GM19238 (cell line): ENCODE results near the gene WDR45B.

Experiments
- DNase-seq: peaks from one replicate; pipeline ENCODE4 v3.0.0; 2011; ENCODE audit warnings: low spot score; ENCODE audit not compliant: insufficient read length

The WDR45B gene

DNA sequence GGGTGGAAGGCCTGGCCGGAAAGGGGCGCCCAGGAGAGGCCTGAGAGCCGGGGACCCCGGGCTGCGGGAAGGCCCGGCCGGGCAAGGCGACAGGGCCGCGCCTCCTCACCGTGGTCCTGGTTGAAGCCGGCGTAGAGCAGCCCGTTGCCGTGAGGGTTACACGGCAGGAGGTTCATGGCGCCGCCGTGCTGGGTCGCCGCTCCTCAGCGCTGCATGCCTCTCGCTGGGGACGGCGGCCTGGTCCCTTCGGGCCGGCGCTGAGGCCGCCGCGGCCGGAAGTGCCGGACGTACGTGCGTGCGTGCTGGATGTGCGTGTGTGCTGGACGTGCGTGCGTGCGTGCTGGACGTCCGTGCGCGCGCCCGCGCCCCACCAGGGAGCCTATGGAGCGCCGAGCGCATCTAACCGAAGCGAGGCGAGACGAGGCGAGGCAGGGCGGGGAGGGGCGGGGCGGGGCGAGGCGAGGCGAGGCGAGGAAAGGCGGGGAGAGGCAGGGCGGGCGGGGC is at the start of gene WDR45B:
Gene WDR45B, minus strand, starts transcription at position 280 of the 504 bp plus-strand sequence. Its CDS starts 104 bp downstream, at position 176.
- DNase-seq, result peak; percentile 98

DNA sequence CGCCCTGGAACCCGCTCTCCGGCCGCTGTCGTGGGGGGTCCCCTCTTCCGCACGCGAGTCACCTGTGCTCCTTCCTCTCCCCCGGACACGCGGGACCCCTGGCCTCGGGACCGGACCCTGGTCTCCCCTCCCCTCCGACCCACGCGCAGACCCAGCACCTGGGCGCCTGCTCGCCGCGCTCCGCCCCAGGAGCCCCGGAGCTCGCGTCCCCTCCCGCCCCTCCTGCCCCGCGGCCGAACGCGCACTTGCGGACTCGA is 49.5 kb upstream of the WDR45B start:
- DNase-seq, result no peak

DNA sequence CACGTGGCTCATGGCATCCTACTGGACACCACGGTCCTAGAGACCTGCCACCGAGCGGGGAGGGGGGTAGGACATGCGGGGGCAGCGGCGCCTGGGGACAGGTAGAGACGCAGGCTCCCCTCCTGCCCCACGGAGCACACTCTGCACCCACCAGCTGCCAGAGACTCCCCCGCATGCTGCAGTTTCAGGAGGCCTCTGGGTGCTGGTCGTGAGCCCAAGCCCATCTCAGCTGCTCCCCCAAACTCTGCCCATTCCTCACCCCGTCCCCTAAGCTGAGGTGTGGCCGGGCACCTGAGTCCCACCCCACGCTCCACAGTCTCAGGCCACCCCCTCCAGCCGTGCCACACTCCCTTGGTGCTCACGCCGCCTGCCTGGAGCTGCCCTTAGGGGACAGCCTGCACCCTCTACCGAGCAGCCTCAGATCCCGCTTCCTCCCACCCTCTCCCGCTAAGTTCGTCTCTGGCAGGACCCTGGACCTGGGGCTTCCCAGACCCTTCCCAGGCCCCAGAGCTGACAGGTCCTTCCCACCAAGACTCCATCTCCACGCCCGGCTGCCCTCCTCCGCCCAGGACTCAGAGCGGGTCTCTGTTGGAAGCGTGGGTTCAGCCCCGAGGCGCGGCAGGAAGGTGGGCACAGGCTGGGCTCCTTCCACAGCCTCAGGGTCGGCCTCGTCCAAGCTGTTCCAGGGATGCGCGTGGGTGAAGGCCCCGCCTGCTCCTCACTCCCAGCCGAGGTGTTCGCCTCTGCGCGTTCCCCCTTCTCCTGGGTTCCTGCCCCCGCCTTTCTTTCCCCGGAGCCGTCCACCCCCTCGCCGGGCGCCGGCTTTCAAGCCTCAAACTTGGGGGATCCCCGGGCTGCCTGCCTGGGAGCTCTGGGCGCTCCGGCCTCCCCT is 48.9 kb upstream of the WDR45B start:
- no peak for DNase-seq

DNA sequence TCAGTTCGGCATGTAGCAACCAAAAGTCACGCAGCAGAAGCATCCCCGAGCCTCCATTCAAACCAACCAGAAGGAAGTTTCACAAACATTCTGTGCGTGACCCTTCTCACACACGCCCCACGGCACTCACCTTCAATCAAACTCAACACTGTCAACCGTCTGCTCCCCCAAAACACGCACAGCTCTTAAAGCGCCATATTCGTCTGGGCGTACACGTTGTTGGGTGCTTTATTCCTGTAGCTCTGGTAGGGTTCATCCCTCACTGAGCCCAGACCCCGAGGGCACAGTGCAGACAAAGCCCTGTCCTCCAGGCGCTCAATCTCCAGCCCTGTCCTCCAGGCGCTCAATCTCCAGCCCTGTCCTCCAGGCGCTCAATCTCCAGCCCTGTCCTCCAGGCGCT is 48.0 kb upstream of the WDR45B start:
- no peak for DNase-seq

GRCh38 chr17:82694647-82695046 is 46.4 kb upstream of the WDR45B start:
- no peak for DNase-seq

GRCh38 chr17:82693168-82693867 is 45.1 kb upstream of the WDR45B start:
- DNase-seq, result no peak

GRCh38 chr17:82692268-82692667 is 44.0 kb upstream of the WDR45B start:
- no peak for DNase-seq

GRCh38 chr17:82691714-82692113 is 43.5 kb upstream of the WDR45B start:
- no peak for DNase-seq

GRCh38 chr17:82690786-82691489 is 42.7 kb upstream of the WDR45B start:
- no peak for DNase-seq

DNA sequence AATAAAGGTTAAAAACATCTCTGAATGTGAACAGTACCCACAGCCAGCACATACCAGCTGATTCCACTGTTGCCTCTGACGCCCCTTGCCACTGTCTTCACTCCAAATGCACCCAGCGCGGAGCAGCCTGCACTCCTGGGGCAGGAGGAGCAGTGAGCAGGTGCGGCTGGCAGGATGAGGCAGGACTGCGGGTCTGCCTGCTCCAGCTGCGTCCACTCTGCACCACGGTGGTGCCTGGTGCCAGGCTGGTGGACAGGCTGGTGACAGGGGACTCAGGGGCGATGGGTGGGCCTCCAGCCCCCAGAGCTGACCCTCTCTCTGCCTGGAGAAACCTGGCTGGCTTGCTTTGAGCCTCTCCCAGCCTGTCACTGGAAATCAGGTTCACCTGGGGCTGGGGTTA is 40.8 kb upstream of the WDR45B start:
- DNase-seq, result no peak

DNA sequence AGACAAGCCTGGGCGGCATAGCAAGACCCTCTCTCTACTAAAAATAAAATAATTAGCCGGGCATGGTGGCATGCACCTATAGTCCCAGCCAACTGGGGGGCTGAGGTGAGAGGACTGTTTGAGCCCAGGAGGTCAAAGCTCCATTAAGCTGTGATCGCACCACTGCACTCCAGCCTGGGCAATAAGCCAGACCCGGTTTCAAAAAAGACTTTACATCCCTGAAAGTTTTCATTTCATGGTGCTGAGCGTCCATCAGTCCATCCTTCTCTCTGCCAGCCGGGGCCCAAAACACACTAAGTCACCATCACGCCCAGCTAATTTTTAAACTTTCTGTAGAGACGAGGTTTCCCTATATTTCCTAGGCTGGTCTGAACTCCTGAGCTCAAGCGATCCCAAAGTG is 39.6 kb upstream of the WDR45B start:
- DNase-seq, result no peak

DNA sequence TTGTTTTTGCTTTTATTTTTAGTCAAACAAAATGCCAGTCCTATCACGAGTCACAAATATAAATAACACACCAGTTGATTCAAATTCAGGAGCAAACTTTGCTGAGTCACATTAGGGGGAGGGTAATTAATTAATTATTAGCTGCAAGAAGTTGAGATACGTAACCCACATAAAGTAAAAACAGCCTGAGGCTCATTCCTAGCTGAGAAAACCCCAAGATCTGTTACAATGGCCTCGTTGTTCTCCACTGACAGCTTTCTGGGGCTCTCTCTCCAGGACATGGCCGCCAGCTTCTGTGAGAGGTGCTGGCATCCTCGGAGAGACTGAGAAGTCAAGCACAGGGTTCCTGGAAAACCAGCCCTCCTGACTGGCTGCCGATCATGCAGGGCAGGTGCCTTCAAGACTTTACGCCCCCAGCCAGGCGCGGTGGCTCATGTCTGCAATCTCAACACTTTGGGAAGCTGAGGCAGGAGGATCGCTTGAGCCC is 39.2 kb upstream of the WDR45B start:
- no peak for DNase-seq

DNA sequence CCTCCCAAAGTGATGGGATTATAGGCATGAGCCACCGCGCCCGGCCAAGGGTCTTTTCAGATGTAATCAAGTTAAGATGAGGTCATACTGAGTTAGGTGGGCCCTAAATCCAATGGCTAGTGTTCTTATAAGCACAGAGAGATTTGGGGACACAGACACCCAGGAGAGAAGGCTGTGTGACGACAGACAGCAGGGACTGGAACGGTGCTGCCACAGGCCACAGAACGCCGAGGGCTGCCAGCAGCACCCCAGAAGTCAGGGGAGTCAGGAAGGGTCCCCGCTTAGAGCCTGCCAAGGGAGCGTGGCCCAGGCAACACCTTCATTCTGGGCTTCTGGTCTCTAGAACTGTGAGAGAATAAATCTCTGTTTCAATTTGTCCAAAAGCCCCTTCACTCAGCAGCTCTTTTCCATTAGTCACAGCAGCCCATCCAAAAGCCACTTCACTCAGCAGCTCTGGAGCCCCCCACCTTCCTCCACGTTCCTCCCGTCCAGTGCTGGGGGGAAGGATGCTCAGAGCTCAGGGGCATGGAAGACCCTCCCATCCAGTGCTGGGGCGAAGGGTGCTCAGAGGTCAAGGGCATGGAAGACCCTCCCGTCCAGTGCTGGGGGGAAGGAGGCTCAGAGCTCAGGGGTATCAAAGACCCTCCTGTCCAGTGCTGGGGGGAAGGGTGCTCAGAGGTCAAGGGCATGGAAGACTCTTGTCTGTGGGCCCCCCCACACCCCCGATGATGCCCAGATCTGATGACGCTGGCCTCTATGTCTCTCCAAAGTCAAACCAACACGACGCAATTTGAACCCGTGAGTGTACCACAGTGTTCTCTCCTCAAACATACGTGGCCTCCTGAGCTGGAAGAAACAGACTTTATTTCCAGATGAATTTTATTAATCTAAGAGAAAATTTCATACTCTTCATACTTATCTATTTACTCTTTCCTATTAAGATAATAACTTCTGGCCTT is 38.4 kb upstream of the WDR45B start:
- no peak for DNase-seq

- no peak for DNase-seq
Measured at GRCh38 chr17:82685291-82685690, 37.0 kb upstream of the WDR45B start.

DNA sequence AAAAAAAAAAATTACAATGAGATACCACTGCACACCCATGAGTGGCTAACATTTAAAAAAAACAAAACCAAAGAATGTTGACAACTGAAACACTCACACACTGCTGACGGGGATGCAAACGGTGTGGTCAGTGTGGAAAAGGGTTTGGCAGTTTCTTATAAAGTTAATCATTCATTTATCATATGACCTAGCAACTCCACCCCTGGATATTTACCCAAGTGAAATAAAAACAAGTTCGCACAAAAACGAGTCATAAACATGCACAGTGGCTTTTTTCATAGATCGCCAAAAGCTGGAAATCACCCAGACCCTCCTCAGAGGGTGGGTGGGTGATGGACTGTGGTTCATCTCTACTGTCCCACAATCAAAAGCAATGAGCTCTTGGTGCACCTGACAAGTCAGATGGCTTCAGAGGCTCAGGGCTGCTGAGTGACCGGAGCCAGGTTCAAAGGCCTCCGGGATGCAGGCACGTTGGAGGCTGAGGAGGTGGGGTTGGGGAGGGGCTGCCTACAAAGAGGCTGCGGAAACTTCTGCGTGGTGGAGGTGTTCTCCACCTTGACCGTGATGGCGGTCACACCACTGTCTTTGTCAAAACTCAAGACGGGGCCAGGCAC is 36.1 kb upstream of the WDR45B start:
- DNase-seq, result no peak

GRCh38 chr17:82683534-82683933 is 35.3 kb upstream of the WDR45B start:
- DNase-seq, result no peak

DNA sequence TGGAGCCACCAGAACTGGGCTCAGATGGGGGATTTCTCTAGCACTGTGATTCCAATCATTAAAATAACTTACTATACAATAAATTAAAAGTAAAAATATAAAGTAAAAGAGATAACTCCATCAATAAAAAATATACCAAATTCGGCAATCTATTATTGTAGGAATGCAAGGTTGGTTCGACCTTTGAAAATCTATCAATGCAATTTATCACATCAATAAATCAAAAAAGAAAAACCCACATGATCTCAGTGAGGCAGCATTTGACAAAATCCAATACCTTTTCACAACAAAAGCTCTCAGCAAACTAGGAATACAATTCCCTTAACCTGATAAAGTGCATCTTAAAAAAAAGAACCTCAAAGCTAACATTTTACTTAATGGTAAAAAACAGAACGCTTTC is 33.3 kb upstream of the WDR45B start:
- no peak for DNase-seq

GRCh38 chr17:82679586-82680465 is 31.6 kb upstream of the WDR45B start:
- no peak for DNase-seq

DNA sequence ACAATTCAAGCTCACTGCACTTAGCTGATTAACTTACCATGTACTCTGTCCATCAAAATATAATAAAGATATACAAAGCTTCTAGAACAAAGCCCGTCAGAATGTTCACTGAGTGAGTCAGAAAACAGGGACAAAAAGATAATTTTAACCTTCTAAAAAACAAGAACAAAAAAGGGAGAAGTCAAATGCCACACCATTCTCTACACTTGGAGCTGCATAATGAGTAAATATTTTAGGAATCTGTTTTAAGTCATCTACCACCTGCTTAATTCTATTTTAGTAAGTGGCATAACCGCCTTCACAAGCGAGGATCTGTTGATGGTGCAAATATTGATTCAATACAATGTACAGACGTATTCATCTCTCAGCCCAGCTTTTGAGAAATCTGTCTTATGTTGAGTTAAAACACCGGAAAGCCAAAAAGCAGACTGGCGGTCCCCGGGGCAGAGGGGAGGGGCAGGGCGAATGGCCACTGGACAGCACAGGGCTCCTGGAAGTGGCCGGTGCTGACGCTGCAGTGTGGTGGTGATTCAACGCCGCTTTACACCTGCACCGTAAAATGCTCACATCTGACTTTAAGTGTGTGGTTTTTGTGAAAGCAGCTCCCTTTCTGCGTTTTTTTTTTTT is 30.1 kb upstream of the WDR45B start:
- DNase-seq, result no peak
